GF-D8 (cell line): ENCODE results near the gene LMNTD2.

Experiments
- DNase-seq: peaks from one replicate; lab custom pipeline; 2025; lab: John Stamatoyannopoulos, UW

LMNTD2 gene

GRCh38 chr11:567011-567628 lies 6.6 kb upstream of the LMNTD2 start:
- DNase-seq, result no peak

- no peak for DNase-seq
Measured at GRCh38 chr11:565921-566509, 5.5 kb upstream of the LMNTD2 start.

- DNase-seq, result no peak
Measured at GRCh38 chr11:563812-564578, 3.5 kb upstream of the LMNTD2 start.

GRCh38 chr11:563066-563811 lies 2.7 kb upstream of the LMNTD2 start:
- DNase-seq, result no peak

- DNase-seq, result no peak
Measured at GRCh38 chr11:562046-562645, 1.6 kb upstream of the LMNTD2 start.

GRCh38 chr11:561148-562003 lies 838 bp upstream of the LMNTD2 start:
- DNase-seq, result no peak

- no peak for DNase-seq
Measured at GRCh38 chr11:559712-560304, 730 bp downstream of the LMNTD2 start.

- no peak for DNase-seq
Measured at GRCh38 chr11:559020-559620, 1.4 kb downstream of the LMNTD2 start.

GRCh38 chr11:558503-558902 lies 2.0 kb downstream of the LMNTD2 start:
- no peak for DNase-seq

GRCh38 chr11:557328-558132 lies 3.0 kb downstream of the LMNTD2 start:
- DNase-seq, result no peak

GRCh38 chr11:556662-557256 lies 3.8 kb downstream of the LMNTD2 start:
- no peak for DNase-seq

GRCh38 chr11:555780-556661 lies 4.5 kb downstream of the LMNTD2 start:
- DNase-seq, result no peak

- no peak for DNase-seq
Measured at GRCh38 chr11:555227-555779, 5.2 kb downstream of the LMNTD2 start.

- DNase-seq, result no peak
Measured at GRCh38 chr11:554428-555226, 5.9 kb downstream of the LMNTD2 start.

GRCh38 chr11:553988-554340 lies 6.6 kb downstream of the LMNTD2 start:
- no peak for DNase-seq

- DNase-seq, result no peak
Measured at GRCh38 chr11:553083-553987, 7.2 kb downstream of the LMNTD2 start.
